Globus pallidus (tissue), 1 donor: ENCODE measurements around the gene KTN1.

ENCODE experiments used
- DNase-seq: peaks from one replicate; pipeline ENCODE4 v3.0.0-alpha.2; 2015; ENCODE audit warnings: low spot score

Gene KTN1

DNA sequence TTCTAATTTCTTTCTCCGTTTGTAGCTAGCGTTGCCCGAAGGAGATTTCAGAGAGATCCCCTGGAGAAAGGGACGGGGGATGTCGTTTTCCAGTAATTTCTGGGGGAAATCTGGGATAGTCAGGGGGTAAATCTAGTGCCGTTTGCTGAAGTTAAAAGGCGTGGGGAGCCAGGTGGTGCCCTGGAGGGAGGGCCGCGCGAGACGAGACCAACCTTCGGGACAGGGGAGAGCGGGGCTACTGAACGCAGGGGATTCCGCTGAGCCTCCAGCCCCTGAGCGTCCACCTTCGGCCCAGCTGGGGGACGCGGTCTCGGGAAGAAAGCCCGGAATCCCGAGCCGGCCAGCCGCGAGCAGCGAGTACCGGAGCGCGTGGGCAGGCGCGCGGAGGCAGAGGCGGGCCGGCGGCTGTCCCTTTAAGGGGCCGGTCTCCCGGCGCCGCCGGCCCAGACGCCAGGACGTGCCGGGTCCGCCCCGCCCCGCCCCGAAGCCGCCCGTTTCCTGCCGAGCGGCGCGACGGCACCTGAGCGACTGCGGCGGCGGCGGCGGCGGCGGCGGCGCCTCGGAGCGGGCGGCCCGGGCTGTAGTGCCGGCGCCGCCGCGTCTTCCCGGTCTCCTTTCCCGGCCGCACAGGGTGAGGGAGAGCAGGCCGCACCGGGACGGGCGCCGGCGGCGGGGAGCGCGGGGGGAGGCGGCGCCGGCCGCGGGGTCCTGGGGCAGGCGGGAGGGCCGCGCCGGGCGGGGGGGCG, at the start of gene KTN1:
KTN1 (plus strand) TSS at position 484 of the 746 bp plus-strand sequence. CDS start 31,842 bp downstream, outside the sequence.
- peak; percentile 81 for DNase-seq

DNA sequence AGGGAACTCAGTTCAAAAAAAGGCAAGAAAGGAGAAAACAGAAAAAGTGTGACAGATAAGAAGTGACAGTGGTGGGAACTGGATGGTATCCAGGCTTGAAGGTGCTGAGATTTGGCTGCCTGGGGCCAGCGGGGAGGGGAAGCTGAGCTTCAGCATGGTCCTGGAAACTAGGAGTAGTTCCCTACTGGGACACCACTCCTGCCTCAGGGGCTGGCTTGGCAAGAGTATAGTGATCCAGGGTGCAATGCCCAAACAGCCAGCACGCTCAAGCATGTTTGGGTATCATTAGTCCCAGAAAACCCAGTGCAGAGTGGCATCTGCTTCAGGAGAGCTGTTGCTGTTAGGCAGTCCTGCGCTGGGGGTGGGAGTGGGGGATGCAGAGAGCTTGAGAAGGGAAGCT, 49.5 kb upstream of the KTN1 start:
- DNase-seq = no peak

GRCh38 chr14:55532645-55533344, 47.2 kb upstream of the KTN1 start:
- DNase-seq = no peak

DNA sequence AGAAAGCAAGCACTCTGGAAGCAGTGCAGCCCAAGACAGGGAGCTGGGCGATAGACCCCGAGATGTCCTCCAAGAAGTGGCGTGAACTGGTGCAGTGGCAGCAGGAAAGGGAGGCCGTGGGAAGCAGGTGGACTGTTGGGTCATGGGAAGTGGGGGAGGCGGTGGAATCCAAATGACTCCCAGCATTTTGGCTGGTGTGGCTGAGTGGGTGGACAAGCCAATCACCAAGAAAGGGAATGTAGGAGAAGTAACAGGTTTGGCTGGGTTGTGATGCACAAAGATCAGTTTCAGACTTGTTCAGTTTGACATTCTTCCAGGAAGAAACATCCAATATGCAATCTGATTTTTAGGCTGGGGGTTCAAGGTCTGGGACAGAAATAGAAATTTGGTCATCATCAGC, 46.0 kb upstream of the KTN1 start:
- DNase-seq = no peak

DNA sequence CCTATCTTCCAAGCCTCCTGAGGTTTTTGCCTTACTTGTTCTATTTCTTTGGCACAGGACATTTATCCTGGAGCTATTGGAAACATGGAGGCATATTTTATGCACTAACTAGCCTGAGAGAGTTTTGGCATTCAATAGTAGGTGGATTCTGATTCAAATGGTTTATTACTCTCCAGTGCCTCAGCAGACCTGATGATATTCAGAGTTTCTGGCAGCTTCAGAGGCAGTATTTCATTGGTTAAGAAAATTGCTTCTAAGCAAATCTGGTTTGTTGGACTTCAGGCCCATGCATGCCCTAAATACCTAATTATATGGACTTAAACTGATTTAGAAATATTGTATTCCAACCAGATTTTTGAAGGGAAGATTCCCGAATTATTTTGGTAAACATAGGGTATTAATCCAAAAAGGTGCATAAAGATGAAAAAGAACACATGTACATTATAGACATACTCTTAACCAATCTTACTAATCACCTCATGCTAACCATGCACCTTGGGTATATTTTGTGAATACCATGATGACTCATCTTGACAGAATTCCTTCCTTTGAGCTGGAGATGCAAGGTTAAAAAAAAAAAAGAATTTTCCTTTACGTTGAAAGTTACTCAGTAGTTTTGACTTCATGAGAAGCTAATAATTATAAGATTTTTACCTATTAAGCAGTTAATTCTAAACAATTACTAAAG, 44.3 kb upstream of the KTN1 start:
- no peak for DNase-seq

GRCh38 chr14:55536204-55536708, 43.8 kb upstream of the KTN1 start:
- DNase-seq = no peak

- no peak for DNase-seq
Observed at GRCh38 chr14:55537782-55538181, 42.2 kb upstream of the KTN1 start.

GRCh38 chr14:55539975-55540374, 40.0 kb upstream of the KTN1 start:
- no peak for DNase-seq

GRCh38 chr14:55540847-55541773, 38.9 kb upstream of the KTN1 start:
- DNase-seq = no peak

GRCh38 chr14:55545779-55546178, 34.2 kb upstream of the KTN1 start:
- no peak for DNase-seq

- DNase-seq = no peak
Observed at GRCh38 chr14:55546212-55546874, 33.7 kb upstream of the KTN1 start.

- DNase-seq = no peak
Observed at GRCh38 chr14:55547650-55548315, 32.2 kb upstream of the KTN1 start.

DNA sequence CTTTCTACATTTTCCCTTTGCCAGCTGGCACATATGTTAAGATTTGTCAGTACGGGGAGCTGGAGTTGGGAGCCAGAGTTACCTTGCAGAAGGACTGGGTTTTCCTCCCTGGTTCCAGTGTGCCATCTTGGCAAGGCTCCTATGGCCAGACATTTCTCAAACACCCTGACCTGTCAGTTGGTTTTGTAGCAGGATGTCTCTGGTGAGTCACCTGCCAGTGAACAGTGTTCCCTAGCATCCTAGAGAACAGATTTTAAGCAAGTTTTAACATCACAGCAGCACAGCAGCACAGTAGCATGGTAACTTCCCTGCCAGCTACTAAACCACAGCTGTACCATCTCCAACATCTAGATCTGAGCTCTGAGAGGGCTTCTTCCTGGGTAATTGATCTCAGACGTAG, 26.2 kb upstream of the KTN1 start:
- DNase-seq = no peak

GRCh38 chr14:55556929-55557623, 22.9 kb upstream of the KTN1 start:
- DNase-seq = no peak

DNA sequence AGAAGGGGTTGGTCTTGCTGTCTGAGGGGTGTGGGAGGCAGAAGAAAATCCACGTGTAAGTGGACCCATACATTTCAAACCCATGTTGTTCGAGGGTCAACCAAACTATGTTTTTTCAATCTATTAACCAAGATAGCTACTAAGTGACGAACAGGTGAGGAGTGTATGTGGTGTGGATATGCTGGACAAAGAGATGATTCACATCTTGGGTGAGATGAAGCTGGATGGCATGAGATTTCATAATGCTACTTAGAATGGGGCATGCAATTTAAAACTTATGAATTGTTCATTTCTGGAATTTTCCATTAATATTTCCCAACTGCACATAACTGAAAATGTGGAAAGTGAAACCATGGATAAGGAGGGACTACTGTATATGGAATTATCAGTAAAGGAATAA, 17.9 kb upstream of the KTN1 start:
- DNase-seq = no peak

DNA sequence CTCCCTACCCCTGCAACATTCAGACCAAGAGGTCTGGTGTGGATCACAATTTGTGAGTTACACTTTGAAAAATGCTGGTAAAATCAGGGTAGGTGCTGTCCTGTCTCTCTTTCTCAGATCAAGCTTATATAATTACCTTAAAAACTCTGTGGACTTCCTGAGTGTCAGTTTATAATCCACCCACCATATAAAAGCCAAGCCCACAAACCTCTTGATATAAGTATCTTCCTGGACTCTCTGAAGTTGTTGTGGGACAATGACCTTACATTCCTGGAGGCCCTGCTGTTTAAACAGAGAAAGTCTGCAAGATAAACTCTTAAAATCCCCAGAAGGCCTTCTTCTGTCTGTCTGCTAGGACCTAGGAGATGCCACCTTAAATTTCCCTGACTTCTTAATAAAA, 11.4 kb upstream of the KTN1 start:
- no peak for DNase-seq

- no peak for DNase-seq
Observed at GRCh38 chr14:55571125-55571889, 8.7 kb upstream of the KTN1 start.

DNA sequence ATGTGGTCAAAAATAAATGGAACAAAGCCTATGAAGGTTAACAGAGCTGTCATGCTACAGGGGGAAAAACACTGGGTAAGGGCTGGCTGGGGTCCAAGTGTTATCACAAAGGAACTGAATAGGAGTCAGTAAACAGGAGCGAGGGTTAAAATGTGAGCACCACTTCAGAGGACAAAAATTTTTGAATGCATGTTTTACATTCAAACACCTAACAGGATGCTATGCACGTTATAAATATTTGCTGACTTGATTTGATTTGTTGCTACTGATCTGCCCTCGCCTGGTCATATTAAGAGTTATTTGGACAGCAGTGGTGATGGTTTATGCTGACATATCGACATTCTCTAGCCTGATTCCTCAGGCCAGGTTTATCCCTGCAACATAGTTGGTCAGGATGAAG, 7.4 kb upstream of the KTN1 start:
- no peak for DNase-seq

DNA sequence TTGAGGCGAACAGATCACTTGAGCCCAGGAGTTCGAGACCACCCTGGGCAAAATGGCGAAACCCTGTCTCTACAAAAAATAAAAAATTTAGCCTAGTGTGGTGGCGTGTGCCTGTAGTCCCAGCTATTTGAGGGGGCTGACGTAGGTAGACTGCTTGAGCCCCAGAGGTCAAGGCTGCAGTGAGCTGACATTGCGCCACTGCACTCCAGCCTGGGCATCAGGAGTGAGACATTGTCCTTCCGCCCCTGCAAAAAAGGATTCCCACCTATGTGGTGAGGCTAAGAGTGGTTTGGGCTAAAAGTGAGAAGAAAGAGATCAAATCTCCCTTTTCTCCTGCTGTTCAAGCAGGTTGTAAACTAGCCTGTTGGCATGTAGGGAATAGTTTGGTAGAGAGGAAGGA, 5.0 kb upstream of the KTN1 start:
- DNase-seq = no peak
